GM10266 (cell line): ENCODE measurements around the gene AXL.
A peak's percentile ranks its signal among the peaks of the same experiment; 100 is the strongest.
"Not testable (repeated sequence)": the region's sequence is repeated elsewhere in the genome, so short reads cannot be mapped to it uniquely, and the experiment has no call there.

Experiments
- DNase-seq: peaks from one replicate; pipeline ENCODE4 v3.0.0; 2012; ENCODE audit errors: extremely low spot score
- TF ChIP-seq, protein P1 (sequence below): IDR thresholded peaks from 2 replicates; pipeline ENCODE4 v1.5.1; 2012; ENCODE audit warnings: mild to moderate bottlenecking, low read depth; ENCODE audit not compliant: control insufficient read depth, insufficient read depth; ENCODE audit errors: missing control alignments

Gene AXL

DNA sequence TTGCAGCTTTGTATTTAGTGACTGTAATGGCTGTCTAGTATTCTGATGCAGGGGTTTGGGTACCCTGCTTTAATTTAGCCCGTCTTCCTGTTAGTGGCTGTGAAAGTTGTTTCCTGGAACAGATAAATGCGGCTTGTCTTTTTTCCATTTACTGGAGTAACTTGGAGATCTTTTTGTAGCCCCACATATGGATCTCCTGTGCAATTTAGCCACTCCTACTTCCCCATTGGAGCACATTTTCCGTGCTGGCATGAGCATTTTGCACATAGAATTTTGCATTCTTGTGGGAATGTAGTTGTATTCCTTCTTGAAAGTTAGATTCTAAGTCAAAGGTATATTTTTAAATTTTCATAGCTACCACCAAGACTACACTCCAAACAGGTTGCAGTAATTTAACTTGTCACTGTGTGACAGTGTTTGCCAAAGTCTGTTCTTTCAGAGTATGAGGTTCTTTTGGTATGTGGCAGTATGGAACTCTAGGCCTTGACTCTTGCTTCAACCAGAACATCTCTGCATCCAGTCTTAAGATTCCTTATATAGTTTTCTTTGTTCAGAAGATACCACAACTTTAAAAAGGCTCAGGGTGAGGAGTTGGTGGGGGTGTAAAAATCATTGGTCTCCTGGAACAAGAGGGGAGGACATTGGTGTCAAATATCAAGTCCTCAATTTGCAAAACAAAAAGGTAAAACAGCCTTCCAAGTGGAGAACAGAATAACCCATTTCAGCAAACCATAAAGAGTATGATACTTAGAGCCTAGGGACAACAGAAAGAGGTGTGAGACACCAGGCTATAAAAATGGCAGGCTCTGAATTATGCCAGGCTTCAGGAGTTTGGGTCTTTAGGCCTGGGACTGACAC lies 69.9 kb downstream of the AXL start:
- TF ChIP-seq, protein P1, sequence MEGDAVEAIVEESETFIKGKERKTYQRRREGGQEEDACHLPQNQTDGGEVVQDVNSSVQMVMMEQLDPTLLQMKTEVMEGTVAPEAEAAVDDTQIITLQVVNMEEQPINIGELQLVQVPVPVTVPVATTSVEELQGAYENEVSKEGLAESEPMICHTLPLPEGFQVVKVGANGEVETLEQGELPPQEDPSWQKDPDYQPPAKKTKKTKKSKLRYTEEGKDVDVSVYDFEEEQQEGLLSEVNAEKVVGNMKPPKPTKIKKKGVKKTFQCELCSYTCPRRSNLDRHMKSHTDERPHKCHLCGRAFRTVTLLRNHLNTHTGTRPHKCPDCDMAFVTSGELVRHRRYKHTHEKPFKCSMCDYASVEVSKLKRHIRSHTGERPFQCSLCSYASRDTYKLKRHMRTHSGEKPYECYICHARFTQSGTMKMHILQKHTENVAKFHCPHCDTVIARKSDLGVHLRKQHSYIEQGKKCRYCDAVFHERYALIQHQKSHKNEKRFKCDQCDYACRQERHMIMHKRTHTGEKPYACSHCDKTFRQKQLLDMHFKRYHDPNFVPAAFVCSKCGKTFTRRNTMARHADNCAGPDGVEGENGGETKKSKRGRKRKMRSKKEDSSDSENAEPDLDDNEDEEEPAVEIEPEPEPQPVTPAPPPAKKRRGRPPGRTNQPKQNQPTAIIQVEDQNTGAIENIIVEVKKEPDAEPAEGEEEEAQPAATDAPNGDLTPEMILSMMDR: no peak
- no peak for DNase-seq

DNA sequence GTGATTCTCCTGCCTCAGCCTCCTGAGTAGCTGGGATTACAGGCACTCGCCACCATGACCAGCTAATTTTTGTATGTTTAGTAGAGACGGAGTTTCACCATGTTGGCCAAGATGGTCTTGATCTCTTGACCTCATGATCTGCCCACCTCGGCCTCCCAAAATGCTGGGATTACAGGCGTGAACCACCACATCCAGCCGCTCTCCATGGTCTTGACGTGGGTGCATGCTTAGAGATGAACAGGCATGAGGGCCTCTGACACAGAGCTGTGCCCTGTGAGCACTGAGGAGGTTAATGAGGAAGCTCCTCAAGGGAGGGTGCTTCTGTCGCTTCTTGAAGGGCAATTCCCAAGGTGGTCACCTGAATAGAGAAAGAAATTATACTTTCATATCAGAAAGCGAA lies 70.8 kb downstream of the AXL start:
- not testable (repeated sequence) for DNase-seq

DNA sequence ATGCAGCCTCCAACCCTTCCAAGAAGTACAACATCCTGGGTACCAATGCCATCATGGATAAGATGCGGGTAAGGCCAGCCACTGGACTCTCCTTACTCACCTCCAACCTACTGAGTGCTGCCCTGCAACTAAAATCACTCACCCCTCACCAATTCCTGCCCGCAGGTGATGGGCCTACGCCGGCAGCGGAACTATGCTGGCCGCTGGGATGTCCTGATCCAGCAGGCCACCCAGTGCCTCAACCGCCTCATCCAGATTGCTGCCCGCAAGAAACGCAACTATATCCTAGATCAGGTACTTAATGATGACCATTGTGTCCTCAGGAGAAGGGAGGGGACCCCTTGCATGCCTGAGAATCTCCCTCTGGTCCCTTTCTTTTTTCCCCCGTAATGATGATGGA lies 75.4 kb downstream of the AXL start:
- TF ChIP-seq, protein P1: no peak
- no peak for DNase-seq

DNA sequence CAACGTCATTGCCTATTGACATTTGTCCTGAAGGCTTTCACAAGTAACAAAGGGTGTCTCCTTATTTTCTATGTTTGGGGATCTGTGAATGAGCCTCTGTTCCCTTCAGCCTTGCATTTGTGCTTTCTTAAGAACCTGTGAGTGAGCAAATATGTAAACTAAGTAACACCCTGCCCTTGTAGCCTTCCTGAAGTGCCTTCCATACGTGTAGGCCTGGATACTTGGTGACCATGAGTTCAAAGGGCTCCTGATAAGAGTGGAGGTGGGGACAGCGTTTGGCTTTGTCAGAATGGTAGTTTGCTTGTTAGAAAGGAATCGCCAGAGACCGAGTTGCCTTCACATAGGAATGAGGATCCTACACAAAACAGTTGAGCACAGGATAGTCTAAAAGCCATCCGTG lies 76.5 kb downstream of the AXL start:
- no peak for DNase-seq
- TF ChIP-seq, protein P1: no peak

DNA sequence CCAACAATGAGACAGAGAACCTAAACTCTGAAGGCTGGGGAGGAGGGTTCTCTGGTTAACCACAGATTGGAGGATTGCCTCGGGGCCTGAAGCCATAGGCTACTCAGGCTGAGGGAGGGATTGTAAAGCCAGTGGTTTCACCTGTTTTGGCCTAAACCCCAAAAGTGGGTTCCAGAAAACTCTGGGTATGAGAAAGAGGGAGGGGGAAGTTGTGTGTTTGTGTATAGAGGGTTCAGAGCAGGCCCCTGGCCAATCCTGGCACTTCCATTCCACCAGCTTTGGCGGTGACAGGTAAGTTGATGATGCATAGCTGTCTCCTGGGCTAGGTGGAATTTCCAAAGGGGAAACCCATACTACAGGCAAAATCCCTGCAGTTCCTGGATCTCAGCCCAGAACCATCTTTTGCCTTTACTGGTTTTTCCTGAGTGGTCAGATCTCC lies 77.4 kb downstream of the AXL start:
- TF ChIP-seq, protein P1: no peak
- peak; percentile 34 for DNase-seq

DNA sequence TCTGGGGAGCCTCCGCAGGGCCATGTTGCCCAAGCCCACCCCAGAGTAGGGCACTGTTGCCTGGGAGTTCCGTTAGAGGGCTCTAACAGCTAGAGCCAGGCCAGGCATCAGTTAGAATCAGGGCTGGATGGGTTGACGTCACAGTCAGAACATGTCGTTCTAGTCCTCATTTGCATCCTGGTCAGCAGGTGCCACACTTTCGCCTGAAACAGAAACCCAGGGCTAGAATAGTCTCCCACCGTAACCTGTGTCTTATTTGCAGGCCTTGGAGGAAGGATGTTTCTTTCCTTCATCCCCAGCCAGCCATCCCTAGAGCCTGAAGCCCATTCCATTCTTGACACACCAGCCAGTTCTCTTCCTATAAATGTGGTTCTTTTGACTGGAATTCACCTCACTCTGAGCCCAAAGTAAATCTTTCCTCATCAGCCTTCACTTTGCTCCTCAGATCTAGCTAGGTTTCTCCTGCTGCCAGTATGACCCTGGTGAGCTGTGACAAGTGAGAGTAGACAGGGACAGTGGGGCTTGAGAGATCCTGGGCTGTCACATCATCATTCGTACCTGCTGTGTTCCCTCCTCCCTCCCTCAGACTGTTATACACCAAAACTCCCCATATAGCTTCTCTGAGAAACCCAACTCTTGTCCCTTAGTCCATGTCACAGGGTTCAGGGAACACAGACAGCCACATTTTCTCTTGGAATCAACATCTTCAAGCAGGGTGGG lies 78.8 kb downstream of the AXL start:
- peak; percentile 88 for DNase-seq
- TF ChIP-seq, protein P1: peak; percentile 32

DNA sequence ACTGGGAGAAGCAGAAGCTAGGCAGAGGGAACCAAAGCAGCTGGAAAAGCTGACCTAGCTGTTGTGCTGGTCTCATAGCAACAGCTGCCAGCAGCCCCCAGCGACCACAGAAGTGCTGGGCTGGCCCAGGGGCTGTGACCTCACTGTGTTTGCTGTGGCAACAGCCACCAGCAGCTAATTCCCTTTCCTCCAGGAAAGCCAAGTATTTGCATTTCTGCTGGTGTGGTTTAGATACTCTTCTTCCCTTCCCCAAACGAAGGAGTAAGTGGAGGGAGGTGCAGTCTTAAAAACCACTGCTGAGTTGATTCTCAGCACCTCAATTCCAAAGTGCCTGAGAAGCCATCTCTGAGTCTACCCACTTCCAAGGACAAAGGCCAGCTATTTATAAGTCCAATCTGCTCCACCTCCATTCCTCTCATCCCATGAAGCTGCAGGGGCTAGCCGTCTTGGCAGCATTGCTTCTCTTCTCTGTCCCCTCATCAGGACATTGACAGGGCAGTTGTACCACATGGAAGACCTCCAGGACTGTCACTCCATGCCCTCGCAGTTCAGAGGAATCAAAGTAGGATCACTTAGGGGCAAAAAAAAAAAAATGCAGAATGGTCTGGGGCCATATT lies 79.4 kb downstream of the AXL start:
- peak; percentile 47 for DNase-seq
- TF ChIP-seq, protein P1: no peak
